KMS-11 (cell line): ENCODE measurements around the gene CTRB1.

Source experiments
- H2AFZ ChIP-seq: fragments of 200-600 bp; sonication (generic); 2 replicates; pipeline ENCODE4 v1.6.1; 2016; ENCODE audit warnings: antibody characterized with exemption, mixed run types, low read depth
- H3K27ac ChIP-seq: fragments of 200-600 bp; sonication (generic); 2 replicates; pipeline ENCODE4 v1.6.1; 2016; ENCODE audit warnings: mild to moderate bottlenecking, mixed run types
- H3K27me3 ChIP-seq: fragments of 200-600 bp; sonication (generic); 2 replicates; pipeline ENCODE4 v1.6.1; 2017; ENCODE audit warnings: mild to moderate bottlenecking, low read depth, mixed run types, moderate library complexity; ENCODE audit not compliant: insufficient read depth
- H3K36me3 ChIP-seq: fragments of 200-600 bp; sonication (generic); 2 replicates; pipeline ENCODE4 v1.6.1; 2017; ENCODE audit warnings: mild to moderate bottlenecking, mixed run types; ENCODE audit not compliant: insufficient read depth
- H3K4me1 ChIP-seq: fragments of 200-600 bp; sonication (generic); 2 replicates; pipeline ENCODE4 v1.6.1; 2016; ENCODE audit warnings: mild to moderate bottlenecking, low read depth, mixed run types; ENCODE audit not compliant: poor library complexity, severe bottlenecking
- H3K4me2 ChIP-seq: fragments of 200-600 bp; sonication (generic); 2 replicates; pipeline ENCODE4 v1.7.0; 2016; ENCODE audit warnings: mild to moderate bottlenecking, mixed run types
- H3K4me3 ChIP-seq: fragments of 200-600 bp; sonication (generic); IDR thresholded peaks from 2 replicates; pipeline ENCODE4 v1.6.1; 2017; ENCODE audit warnings: low read depth, low read length, mixed read lengths; ENCODE audit not compliant: insufficient read depth
- H3K79me2 ChIP-seq: fragments of 200-600 bp; sonication (generic); 2 replicates; pipeline ENCODE4 v1.6.1; 2016; ENCODE audit warnings: low read depth, mixed run types; ENCODE audit not compliant: insufficient read depth
- H3K9ac ChIP-seq: fragments of 200-600 bp; sonication (generic); 2 replicates; pipeline ENCODE4 v1.6.1; 2016; ENCODE audit warnings: mild to moderate bottlenecking, mixed run types
- H4K20me1 ChIP-seq: fragments of 200-600 bp; sonication (generic); 2 replicates; pipeline ENCODE4 v1.6.1; 2016; ENCODE audit warnings: mild to moderate bottlenecking, mixed run types; ENCODE audit not compliant: insufficient read depth
- CTCF ChIP-seq: fragments of 200-600 bp; sonication (generic); conservative IDR thresholded peaks from 2 replicates; pipeline ENCODE4 v1.6.1; 2017; ENCODE audit warnings: low read depth, mild to moderate bottlenecking, antibody characterized with exemption, low read length, moderate library complexity, mixed read lengths

Gene CTRB1

GRCh38 chr16:75216576-75216975 lies 2.2 kb upstream of the CTRB1 start:
- Histone ChIP-seq H4K20me1 (no peaks in the 10 kb centered on the region), H3K27ac (no peak overlapping the region), H2AFZ (no peak overlapping the region), H3K27me3 (no peaks in the 10 kb centered on the region), H3K4me1 (peaks cover 6% of the 10 kb centered on the region), H3K79me2 (no peaks in the 10 kb centered on the region), H3K9ac (no peak overlapping the region), H3K4me2 (no peak overlapping the region), H3K4me3 (no peak overlapping the region), H3K36me3 (no peaks in the 10 kb centered on the region)
- no peak for TF ChIP-seq CTCF

- H3K4me2 ChIP-seq, result no peak overlapping the region
- no peak overlapping the region for H3K4me3 ChIP-seq
- no peak overlapping the region for H2AFZ ChIP-seq
- TF ChIP-seq CTCF, result no peak
- H3K4me1 ChIP-seq, result peaks cover 6% of the 10 kb centered on the region
- H3K36me3 ChIP-seq, result no peaks in the 10 kb centered on the region
- no peaks in the 10 kb centered on the region for H3K27me3 ChIP-seq
- H4K20me1 ChIP-seq, result no peaks in the 10 kb centered on the region
- no peak overlapping the region for H3K9ac ChIP-seq
- H3K27ac ChIP-seq, result no peak overlapping the region
- no peaks in the 10 kb centered on the region for H3K79me2 ChIP-seq
Measured at GRCh38 chr16:75217389-75217851, 1.4 kb upstream of the CTRB1 start.

- H3K9ac ChIP-seq, result no peak overlapping the region
Measured at GRCh38 chr16:75219088-75219487, 300 bp downstream of the CTRB1 start.

GRCh38 chr16:75219838-75220237 lies 1.1 kb downstream of the CTRB1 start:
- Histone ChIP-seq H3K79me2 (no peaks in the 10 kb centered on the region), H3K9ac (no peak overlapping the region), H3K36me3 (no peaks in the 10 kb centered on the region), H3K27ac (no peak overlapping the region), H3K4me2 (peak overlapping the region; percentile 34; the same call in 1 of the 2 replicates), H2AFZ (peak overlapping the region; percentile 48; the same call in 1 of the 2 replicates), H3K27me3 (no peaks in the 10 kb centered on the region), H4K20me1 (no peaks in the 10 kb centered on the region), H3K4me1 (peaks cover 6% of the 10 kb centered on the region), H3K4me3 (no peak overlapping the region)
- TF ChIP-seq CTCF, result no peak

More at GRCh38 chr16:75219088-75219487, 300 bp downstream of the CTRB1 start:
- Histone ChIP-seq H2AFZ (0 out of 2 replicates have a peak overlapping the region, but pooled peaks have one; percentile 48), H3K4me1 (peaks cover 6% of the 10 kb centered on the region), H3K27me3 (no peaks in the 10 kb centered on the region), H3K4me3 (no peak overlapping the region), H3K27ac (no peak overlapping the region), H3K4me2 (no peak overlapping the region), H3K36me3 (no peaks in the 10 kb centered on the region), H3K79me2 (no peaks in the 10 kb centered on the region), H4K20me1 (no peaks in the 10 kb centered on the region)
- no peak for TF ChIP-seq CTCF
